HG03439 (cell line): Measurements from ENCODE around the gene PLXNC1.

Experiments
- ATAC-seq: cut with Tn5 transposase; IDR thresholded peaks from one replicate; pipeline ENCODE4 v1.9.1; 2021; ENCODE audit warnings: mild to moderate bottlenecking, moderate library complexity; ENCODE audit not compliant: unreplicated experiment

The PLXNC1 gene

GRCh38 chr12:94178882-94179281, 30.5 kb downstream of the PLXNC1 start:
- ATAC-seq = no peak

- ATAC-seq = no peak
These were observed 31.3 kb downstream of the PLXNC1 start for GRCh38 chr12:94179723-94180122.

- no peak for ATAC-seq
These were observed 32.4 kb downstream of the PLXNC1 start for GRCh38 chr12:94180558-94181296.

- no peak for ATAC-seq
These were observed 34.8 kb downstream of the PLXNC1 start for GRCh38 chr12:94182986-94183707.

GRCh38 chr12:94183708-94184379, 35.5 kb downstream of the PLXNC1 start:
- ATAC-seq = no peak

DNA sequence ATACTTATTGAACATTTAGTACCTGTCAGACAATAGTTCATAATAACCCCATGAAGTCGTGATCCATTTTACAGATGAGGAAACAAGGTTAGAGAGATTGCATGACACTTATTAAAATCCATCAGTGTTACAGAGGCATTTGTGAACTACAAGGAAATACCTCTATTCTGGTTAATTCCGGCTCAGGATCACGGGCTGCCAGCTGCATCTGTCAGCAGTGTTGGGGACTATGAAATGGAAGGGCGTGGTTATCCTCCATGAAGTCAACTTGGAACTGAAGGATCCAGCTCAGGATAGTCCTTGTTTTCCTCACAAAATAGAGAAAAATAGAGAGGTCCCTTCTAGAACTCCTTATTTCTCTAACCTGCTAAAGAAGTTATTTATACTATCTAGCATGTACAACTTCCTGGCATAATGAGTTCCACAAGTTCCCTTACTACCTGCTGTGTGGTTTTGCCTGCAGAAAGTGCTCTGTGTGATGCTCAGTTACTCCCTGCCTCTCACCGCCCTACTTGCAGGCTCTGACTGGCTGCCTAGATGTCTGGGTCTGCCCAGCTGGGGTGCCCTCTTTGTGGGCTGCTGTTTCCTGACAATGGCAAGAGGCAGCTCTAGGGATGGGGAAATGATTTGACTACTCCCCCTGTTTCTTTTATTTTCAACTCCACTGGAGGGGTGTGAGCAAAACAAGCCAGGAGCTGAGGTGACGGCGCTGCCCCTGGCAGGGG, 36.8 kb downstream of the PLXNC1 start:
- ATAC-seq = no peak

DNA sequence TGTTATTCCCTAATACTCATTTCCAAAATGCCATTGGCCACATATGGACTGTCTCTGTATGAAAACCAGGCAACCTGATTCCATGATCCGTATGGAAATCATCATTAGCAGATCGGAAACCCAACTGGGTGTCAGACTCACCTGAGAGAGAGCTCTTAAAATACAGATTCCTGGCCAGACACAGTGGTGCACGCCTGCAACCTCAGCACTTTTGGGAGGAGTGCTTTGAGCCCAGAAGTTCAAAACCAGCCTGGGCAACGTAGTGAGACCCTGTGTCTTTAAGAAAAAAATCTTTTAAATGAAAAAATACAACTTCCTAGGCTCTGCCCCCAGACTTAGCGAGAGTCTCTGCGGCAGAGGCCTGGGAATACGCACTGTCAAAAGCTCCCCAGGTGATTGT, 37.4 kb downstream of the PLXNC1 start:
- ATAC-seq = no peak

DNA sequence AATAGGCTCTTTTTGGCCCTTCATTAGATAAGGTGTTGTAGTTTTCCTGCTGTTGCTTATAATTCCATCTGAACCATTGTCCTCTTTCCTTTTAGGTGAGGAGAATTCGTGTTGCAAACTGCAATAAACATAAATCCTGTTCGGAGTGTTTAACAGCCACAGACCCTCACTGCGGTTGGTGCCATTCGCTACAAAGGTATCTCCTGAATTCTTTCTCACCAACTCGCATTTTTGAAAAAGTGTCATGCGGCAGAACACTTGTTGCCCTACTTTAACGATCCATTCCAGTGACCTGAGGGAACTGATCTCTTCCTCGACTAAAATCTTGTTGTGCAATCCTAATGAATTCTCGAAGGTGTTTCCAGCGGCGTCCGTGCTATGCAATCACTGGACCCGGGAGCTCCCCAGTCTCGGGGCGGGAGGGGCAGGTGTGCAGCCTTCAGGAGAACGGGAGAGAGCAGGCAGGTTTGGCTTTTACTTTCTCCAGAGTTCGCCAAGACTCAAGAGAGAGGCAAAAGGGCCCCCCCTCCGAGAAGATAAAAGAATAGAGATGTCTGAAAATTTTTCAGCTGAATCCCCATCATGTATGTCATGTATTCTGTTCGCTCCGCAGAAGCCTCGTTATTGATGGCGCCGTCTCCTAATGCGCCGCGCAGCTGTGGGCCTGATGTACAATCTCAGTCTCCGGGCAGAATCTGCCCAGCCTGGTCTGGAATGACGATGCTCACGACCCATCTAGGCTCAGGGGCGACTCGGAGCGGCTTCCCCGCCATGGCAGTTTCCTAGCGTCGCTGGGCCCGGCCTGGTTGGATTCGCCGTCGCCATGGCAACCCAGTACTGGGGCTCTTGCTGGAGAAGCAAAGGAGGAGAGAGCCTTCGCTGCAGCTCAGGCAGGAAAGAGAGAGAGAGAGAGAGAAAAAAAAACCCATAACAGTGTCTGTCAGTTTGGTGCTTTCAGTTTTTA, 38.2 kb downstream of the PLXNC1 start:
- no peak for ATAC-seq

DNA sequence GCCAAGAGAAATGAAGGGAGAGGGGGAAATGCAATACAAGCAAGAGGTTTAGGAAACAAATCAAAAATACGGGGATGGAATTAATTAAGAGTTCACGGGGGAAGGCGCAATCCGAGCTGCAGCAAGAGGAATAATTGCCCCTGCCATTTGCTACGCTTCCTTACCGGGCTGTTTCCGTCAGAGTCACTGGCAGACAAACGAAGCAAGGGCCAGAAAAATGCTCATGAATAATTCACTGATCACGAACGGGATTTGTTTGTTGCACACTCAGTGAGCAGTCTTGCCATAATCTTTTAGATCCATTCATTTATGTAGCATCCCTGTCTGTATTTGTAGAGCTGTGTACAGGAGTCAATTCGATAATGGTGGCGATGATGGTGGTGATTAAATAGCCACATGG, 39.0 kb downstream of the PLXNC1 start:
- no peak for ATAC-seq

- ATAC-seq = no peak
These were observed 42.2 kb downstream of the PLXNC1 start for GRCh38 chr12:94190623-94191022.

GRCh38 chr12:94191023-94191422, 42.6 kb downstream of the PLXNC1 start:
- no peak for ATAC-seq

- no peak for ATAC-seq
These were observed 43.4 kb downstream of the PLXNC1 start for GRCh38 chr12:94191811-94192210.

GRCh38 chr12:94192506-94192905, 44.1 kb downstream of the PLXNC1 start:
- no peak for ATAC-seq

GRCh38 chr12:94193168-94193567, 44.8 kb downstream of the PLXNC1 start:
- ATAC-seq = no peak

DNA sequence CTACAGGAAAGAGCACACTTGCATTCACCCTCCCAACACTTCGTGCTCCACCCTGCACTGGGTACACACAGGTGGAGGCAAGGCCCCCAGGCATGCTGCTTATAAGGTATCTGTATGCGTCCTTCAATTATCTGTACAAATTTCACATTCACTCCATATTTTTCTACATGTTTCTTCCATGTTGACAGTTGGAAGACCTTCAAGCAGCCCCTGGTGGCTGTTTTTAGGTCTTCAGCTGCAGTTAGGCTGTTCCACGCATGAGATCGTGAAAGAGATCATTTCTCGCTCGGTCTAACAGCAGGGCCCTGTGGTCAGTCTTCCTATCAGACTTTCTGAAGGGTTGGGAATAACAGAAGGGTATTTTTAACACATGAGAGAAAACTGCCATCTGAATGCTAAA, 47.1 kb downstream of the PLXNC1 start:
- no peak for ATAC-seq

DNA sequence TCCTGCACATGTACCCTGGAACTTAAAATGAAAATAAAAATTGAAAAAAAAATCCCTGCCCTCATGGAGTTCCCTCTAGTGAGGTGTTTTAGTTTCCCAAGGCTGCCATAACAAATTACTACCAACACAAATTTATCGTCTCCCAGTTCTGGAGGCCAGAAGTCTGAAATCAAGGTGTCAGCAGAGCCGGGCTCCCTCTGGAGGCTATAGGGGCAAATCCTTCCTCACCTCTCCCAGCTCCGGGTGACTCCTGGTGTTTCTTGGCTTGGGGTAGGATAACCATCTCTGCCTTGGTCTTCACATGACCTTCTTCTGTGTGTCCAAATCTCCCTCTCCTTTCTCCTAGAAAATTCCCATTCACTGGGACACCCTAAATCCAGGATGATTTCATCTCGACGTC, 50.1 kb downstream of the PLXNC1 start:
- ATAC-seq = no peak

- no peak for ATAC-seq
These were observed 50.5 kb downstream of the PLXNC1 start for GRCh38 chr12:94198872-94199271.

DNA sequence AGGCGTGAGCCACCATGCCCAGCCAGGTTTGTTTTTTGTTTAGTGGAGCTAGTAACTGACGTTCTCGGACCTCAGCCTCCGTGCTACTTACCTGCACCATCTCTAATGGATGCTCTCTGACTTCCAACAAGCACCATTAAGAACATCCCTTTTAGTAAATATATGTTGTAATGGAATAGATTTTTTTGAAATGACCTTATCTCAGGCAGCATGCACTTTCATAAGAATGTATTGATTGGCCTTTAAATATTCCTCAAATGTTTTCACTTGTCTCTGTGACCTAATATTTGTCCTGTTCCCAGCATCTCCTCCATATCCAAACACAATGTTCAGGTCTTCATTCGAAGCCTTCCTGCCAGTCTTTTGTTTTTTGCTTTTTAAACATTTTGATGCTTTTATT, 51.7 kb downstream of the PLXNC1 start:
- no peak for ATAC-seq

GRCh38 chr12:94200695-94201094, 52.3 kb downstream of the PLXNC1 start:
- no peak for ATAC-seq
